Right atrium auricular region (tissue), 2 donors: ENCODE data around the gene C21orf91. TPM values are rescaled to one million over a fixed set of nuclear protein-coding genes. Genes with fewer than 3 reads are reported as not detected.

Experiments
- DNase-seq: peaks from one replicate; pipeline ENCODE4 v3.0.0-alpha.2; 2019; ENCODE audit warnings: low spot score
- H3K27ac ChIP-seq, 2 donors: fragments of 200-600 bp; sonication (generic); 1 replicate in 1 of 2; 2 replicates in 1 of 2; pipeline ENCODE4 v1.5.1; 2016 to 2019
- H3K27me3 ChIP-seq, 2 donors: fragments of 200-600 bp; sonication (generic); one replicate each; pipeline versions ENCODE4 v1.5.1 to v1.6.0; 2017 to 2019
- H3K36me3 ChIP-seq: fragments of 200-600 bp; sonication (generic); one replicate; pipeline ENCODE4 v1.5.1; 2016
- H3K4me1 ChIP-seq, 2 donors: fragments of 200-600 bp; sonication (generic); one replicate each; pipeline versions ENCODE4 v1.5.1 to v1.6.0; 2017 to 2019
- H3K4me3 ChIP-seq, 2 donors: fragments of 200-600 bp; sonication (generic); 1 replicate in 1 of 2; 2 replicates in 1 of 2; pipeline ENCODE4 v1.5.1; 2017 to 2019; ENCODE audit warnings: mild to moderate bottlenecking in 1 of 2, moderate library complexity in 1 of 2
- H3K9me3 ChIP-seq, 2 donors: fragments of 200-600 bp; sonication (generic); one replicate each; pipeline ENCODE4 v1.5.1; 2019
- CTCF ChIP-seq, 2 donors: fragments of 200-600 bp; sonication (generic); IDR thresholded peaks; one replicate each; pipeline ENCODE4 v1.5.1; 2019; ENCODE audit warnings: antibody characterized with exemption in 2 of 2
- total RNA-seq, 2 donors: library from RNA; depleted of rRNA; stranded (reverse); fragments of >200 nt; gene quantifications; one replicate each; pipeline ENCODE4 v1.1.0, GENCODE V29; 2016

Gene C21orf91
- total RNA-seq, 2 donors from 2014 or later: 3.9 to 5.3 TPM

GRCh38 chr21:17813353-17813752, 5.8 kb downstream of the C21orf91 start:
- no peak for DNase-seq
- Histone ChIP-seq H3K4me3 (no peak overlapping the region), H3K27me3 (no peaks in the 10 kb centered on the region), H3K27ac (no peak overlapping the region), H3K9me3 (peaks cover 0 to 6% of the 10 kb centered on the region in 2 donors), H3K36me3 (peaks cover 16% of the 10 kb centered on the region), H3K4me1 (peaks cover 0 to 39% of the 10 kb centered on the region in 2 donors)
- TF ChIP-seq CTCF (IDR thresholded peaks at IDR 0.05): no peak

GRCh38 chr21:17805966-17806365, 13.2 kb downstream of the C21orf91 start:
- Histone ChIP-seq H3K27ac (no peak overlapping the region), H3K4me3 (no peak overlapping the region), H3K4me1 (peaks cover 0 to 11% of the 10 kb centered on the region in 2 donors), H3K9me3 (peaks cover 0 to 13% of the 10 kb centered on the region in 2 donors), H3K27me3 (no peaks in the 10 kb centered on the region), H3K36me3 (peaks cover 13% of the 10 kb centered on the region)
- no peak for TF ChIP-seq CTCF (IDR thresholded peaks at IDR 0.05)
- no peak for DNase-seq

GRCh38 chr21:17803536-17803935, 15.6 kb downstream of the C21orf91 start:
- Histone ChIP-seq H3K4me3 (no peak overlapping the region), H3K4me1 (peaks cover 0 to 11% of the 10 kb centered on the region in 2 donors), H3K27ac (no peak overlapping the region), H3K36me3 (peaks cover 8% of the 10 kb centered on the region), H3K27me3 (no peaks in the 10 kb centered on the region), H3K9me3 (peaks cover 0 to 9% of the 10 kb centered on the region in 2 donors)
- DNase-seq: no peak
- TF ChIP-seq CTCF (IDR thresholded peaks at IDR 0.05): no peak

GRCh38 chr21:17802572-17802971, 16.6 kb downstream of the C21orf91 start:
- no peak for TF ChIP-seq CTCF (IDR thresholded peaks at IDR 0.05)
- Histone ChIP-seq H3K9me3 (no peaks in the 10 kb centered on the region), H3K27ac (no peak overlapping the region), H3K4me1 (peaks cover 0 to 11% of the 10 kb centered on the region in 2 donors), H3K4me3 (no peak overlapping the region), H3K27me3 (no peaks in the 10 kb centered on the region), H3K36me3 (no peaks in the 10 kb centered on the region)
- no peak for DNase-seq

GRCh38 chr21:17799414-17800164, 19.6 kb downstream of the C21orf91 start:
- TF ChIP-seq CTCF (IDR thresholded peaks at IDR 0.05): no peak
- Histone ChIP-seq H3K9me3 (no peaks in the 10 kb centered on the region), H3K36me3 (no peaks in the 10 kb centered on the region), H3K4me3 (no peak overlapping the region), H3K4me1 (peaks cover 0 to 17% of the 10 kb centered on the region in 2 donors), H3K27me3 (no peaks in the 10 kb centered on the region), H3K27ac (no peak overlapping the region)
- no peak for DNase-seq

- TF ChIP-seq CTCF (IDR thresholded peaks at IDR 0.05): no peak
- H3K4me3 ChIP-seq: no peak overlapping the region
- DNase-seq: no peak
- no peak overlapping the region for H3K27ac ChIP-seq
- no peaks in the 10 kb centered on the region for H3K27me3 ChIP-seq
- H3K9me3 ChIP-seq: no peaks in the 10 kb centered on the region
- peaks cover 0 to 14% of the 10 kb centered on the region in 2 donors for H3K4me1 ChIP-seq
- no peaks in the 10 kb centered on the region for H3K36me3 ChIP-seq
Observed at GRCh38 chr21:17798796-17799195, 20.4 kb downstream of the C21orf91 start.
